ENCODE results near the gene MCAM.
A peak's percentile ranks its signal among the peaks of the same experiment; 100 is the strongest.

MCAM gene

DNA sequence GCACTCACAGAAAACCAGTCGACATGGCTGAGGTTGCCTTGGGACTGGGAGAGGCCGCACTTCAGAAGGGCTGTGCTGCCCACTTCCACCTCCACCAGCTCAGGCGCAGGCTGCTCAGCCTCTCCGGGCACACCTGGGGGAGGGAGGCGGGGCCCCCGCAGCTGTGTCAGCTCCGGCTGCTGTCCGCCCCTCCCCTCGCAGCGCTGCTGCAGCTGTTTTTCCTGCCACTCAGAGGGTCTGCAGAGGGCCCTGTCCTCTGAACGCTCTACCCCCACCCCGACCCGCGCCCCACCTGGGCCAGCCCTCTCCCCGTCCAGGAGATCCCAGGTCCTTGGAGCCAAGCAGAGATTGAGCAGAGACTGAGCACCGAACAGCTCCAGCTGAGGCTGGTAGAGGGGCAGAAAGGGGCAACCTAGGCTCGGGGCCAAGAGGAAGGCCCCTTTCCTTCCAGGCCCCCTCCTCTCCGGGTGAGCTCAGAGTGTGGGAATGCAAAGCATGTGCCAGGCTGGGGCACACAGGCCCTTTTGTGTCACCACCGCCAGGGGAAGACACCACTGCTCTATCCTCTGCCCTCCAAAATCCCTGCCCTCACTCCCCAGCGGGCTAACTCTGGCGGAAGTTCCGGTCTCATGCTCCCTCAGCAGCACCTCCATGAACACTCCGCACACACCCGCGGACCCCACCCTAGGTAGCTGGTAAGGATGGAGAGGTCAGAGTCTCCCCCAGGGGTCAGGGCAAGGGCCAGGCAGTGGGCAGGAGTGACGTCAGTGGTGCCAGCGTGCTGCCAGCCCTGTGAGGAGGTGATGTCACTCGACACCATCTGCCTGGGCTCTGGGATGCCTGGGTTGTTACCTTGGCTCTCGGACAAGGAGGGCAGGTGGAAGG, 1.6 kb downstream of the MCAM start:
- H3K4me3 ChIP-seq (ENCODE audit: low read depth, low read length): peak overlapping the region; percentile 42
- DNase-seq (ENCODE audit: low read depth): peak; percentile 57
- TF ChIP-seq, protein P1, sequence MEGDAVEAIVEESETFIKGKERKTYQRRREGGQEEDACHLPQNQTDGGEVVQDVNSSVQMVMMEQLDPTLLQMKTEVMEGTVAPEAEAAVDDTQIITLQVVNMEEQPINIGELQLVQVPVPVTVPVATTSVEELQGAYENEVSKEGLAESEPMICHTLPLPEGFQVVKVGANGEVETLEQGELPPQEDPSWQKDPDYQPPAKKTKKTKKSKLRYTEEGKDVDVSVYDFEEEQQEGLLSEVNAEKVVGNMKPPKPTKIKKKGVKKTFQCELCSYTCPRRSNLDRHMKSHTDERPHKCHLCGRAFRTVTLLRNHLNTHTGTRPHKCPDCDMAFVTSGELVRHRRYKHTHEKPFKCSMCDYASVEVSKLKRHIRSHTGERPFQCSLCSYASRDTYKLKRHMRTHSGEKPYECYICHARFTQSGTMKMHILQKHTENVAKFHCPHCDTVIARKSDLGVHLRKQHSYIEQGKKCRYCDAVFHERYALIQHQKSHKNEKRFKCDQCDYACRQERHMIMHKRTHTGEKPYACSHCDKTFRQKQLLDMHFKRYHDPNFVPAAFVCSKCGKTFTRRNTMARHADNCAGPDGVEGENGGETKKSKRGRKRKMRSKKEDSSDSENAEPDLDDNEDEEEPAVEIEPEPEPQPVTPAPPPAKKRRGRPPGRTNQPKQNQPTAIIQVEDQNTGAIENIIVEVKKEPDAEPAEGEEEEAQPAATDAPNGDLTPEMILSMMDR (IDR thresholded peaks at IDR 0.05; ENCODE audit: insufficient read depth, low read depth, low read length, missing control alignments): no peak

DNA sequence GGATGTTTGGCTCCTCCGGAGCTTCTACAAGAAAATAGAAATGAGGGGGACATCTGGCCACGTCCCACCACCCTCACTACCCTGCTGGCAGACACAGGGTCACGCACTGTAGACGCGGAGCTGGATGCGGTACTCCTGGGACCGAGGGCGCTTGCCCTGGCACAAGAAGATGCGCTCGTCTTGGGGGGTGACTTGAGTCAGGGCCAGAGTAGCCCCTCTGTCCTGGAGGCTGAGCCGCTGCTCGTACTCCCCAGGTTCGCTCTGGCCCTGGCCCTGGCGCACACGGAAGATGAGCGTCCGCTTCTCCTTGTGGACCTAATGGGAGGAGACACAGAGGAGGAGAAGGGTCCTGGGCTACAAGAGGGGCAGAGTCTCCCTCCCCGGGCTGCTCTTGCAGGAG, 2.2 kb downstream of the MCAM start:
- DNase-seq (ENCODE audit: low read depth): no peak
- TF ChIP-seq, protein P1 (IDR thresholded peaks at IDR 0.05; ENCODE audit: insufficient read depth, low read depth, low read length, missing control alignments): no peak
- H3K4me3 ChIP-seq (ENCODE audit: low read depth, low read length): no peak overlapping the region

DNA sequence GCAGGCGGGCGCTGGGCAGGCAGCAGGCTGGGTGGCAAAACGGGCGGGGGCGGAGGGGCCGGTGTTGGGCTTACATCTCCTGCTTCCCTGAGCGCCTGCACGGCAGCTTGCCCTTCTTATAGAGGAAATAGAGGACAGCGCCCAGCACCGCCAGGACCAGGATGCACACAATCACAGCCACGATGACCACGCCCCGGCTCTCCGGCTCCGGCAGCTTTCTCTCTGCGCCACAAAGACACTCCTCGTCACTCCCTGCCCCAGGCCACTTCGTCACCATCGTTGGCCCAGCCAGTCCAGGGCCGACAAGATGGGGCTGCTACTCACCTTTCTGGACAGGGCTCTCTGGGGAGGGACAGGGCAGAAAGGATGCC, 6.3 kb downstream of the MCAM start:
- TF ChIP-seq, protein P1 (IDR thresholded peaks at IDR 0.05; ENCODE audit: insufficient read depth, low read depth, low read length, missing control alignments): no peak
- DNase-seq (ENCODE audit: low read depth): no peak
- H3K4me3 ChIP-seq (ENCODE audit: low read depth, low read length): no peak overlapping the region

GRCh38 chr11:119309953-119310681, 6.8 kb downstream of the MCAM start:
- TF ChIP-seq, protein P1 (IDR thresholded peaks at IDR 0.05; ENCODE audit: insufficient read depth, low read depth, low read length, missing control alignments): no peak
- no peak for DNase-seq (ENCODE audit: low read depth)
- no peak overlapping the region for H3K4me3 ChIP-seq (ENCODE audit: low read depth, low read length)

DNA sequence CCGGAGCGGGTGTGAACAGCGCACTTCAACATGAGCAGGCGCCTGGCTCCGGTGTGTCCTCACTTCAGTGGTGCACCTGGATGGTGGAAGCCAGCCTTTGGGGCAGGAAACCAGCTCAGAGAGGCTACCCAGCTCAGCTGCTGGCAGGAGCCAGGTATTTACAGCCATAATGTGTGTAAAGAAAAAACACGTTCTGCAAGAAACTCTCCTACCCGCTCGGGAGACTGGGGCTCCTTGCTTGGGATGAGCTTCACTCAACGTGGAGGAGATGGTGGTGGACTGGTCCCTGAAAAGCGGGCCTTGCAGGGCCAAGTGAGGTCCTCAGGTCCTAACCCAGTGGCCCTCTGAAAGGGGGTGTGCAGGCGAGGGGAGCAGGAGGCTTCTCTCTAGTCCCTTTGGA, 7.5 kb downstream of the MCAM start:
- DNase-seq (ENCODE audit: low read depth): no peak
- TF ChIP-seq, protein P1 (IDR thresholded peaks at IDR 0.05; ENCODE audit: insufficient read depth, low read depth, low read length, missing control alignments): no peak
- H3K4me3 ChIP-seq (ENCODE audit: low read depth, low read length): no peak overlapping the region

DNA sequence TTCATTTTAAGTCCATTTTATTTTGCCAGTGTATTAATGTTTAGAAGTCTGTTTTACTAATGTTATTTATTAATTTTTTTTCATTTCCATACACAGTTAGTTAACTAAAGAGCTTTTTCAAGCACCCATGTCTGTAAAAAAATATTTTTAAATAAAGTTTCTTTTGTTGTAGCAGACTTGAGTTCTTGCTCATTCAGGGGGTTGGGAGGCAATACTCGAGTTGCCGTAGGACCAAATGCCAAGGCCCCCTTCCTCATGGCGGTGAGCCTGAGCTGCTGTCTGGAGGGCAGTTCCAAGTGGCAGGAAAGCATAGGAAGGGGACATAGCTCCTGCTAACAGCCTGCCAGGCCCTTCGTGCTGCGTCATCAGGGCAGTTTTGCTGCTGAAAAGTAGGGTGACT, 9.0 kb downstream of the MCAM start:
- no peak for DNase-seq (ENCODE audit: low read depth)
- H3K4me3 ChIP-seq (ENCODE audit: low read depth, low read length): no peak overlapping the region
- TF ChIP-seq, protein P1 (IDR thresholded peaks at IDR 0.05; ENCODE audit: insufficient read depth, low read depth, low read length, missing control alignments): no peak

Measured in GM12865 (cell line).